ENCODE data around the gene TRDMT1.

TRDMT1 gene

GRCh38 chr10:17171141-17171641, 30.3 kb downstream of the TRDMT1 start:
- no peak for DNase-seq

- no peak for DNase-seq
Observed at GRCh38 chr10:17169803-17170202, 31.7 kb downstream of the TRDMT1 start.

GRCh38 chr10:17166699-17167098, 34.8 kb downstream of the TRDMT1 start:
- no peak for DNase-seq

- no peak for DNase-seq
Observed at GRCh38 chr10:17162828-17163227, 38.6 kb downstream of the TRDMT1 start.

GRCh38 chr10:17161775-17162174, 39.7 kb downstream of the TRDMT1 start:
- DNase-seq: no peak

GRCh38 chr10:17157024-17157423, 44.4 kb downstream of the TRDMT1 start:
- no peak for DNase-seq

GRCh38 chr10:17155826-17156225, 45.6 kb downstream of the TRDMT1 start:
- DNase-seq: no peak

- no peak for DNase-seq
Observed at GRCh38 chr10:17154116-17154515, 47.4 kb downstream of the TRDMT1 start.

- no peak for DNase-seq
Observed at GRCh38 chr10:17153321-17153720, 48.2 kb downstream of the TRDMT1 start.

GRCh38 chr10:17151716-17152115, 49.8 kb downstream of the TRDMT1 start:
- DNase-seq: no peak

- no peak for DNase-seq
Observed at GRCh38 chr10:17147884-17148489, 53.5 kb downstream of the TRDMT1 start.

- DNase-seq: no peak
Observed at GRCh38 chr10:17146892-17147291, 54.6 kb downstream of the TRDMT1 start.

- no peak for DNase-seq
Observed at GRCh38 chr10:17145239-17145638, 56.2 kb downstream of the TRDMT1 start.

- no peak for DNase-seq
Observed at GRCh38 chr10:17144757-17145156, 56.7 kb downstream of the TRDMT1 start.

- DNase-seq: no peak
Observed at GRCh38 chr10:17144032-17144431, 57.4 kb downstream of the TRDMT1 start.

GRCh38 chr10:17143055-17143690, 58.3 kb downstream of the TRDMT1 start:
- no peak for DNase-seq

- DNase-seq: no peak
Observed at GRCh38 chr10:17141504-17142229, 59.8 kb downstream of the TRDMT1 start.

- no peak for DNase-seq
Observed at GRCh38 chr10:17140386-17140761, 61.1 kb downstream of the TRDMT1 start.

- no peak for DNase-seq
Observed at GRCh38 chr10:17138460-17139042, 62.9 kb downstream of the TRDMT1 start.

GRCh38 chr10:17134737-17135260, 66.7 kb downstream of the TRDMT1 start:
- no peak for DNase-seq

GRCh38 chr10:17134282-17134681, 67.2 kb downstream of the TRDMT1 start:
- DNase-seq: no peak

- no peak for DNase-seq
Observed at GRCh38 chr10:17129741-17130140, 71.7 kb downstream of the TRDMT1 start, which contains the start of gene CUBN. TSS of gene CUBN (minus strand) at chr10:17129811. CDS start at chr10:17129765, 46 bp downstream.

GRCh38 chr10:17128261-17128660, 73.2 kb downstream of the TRDMT1 start:
- DNase-seq: no peak
